CD14-positive monocyte (primary cell): ENCODE measurements around the gene FAM216A. TPM values are rescaled to one million over a fixed set of nuclear protein-coding genes. Genes with fewer than 3 reads are reported as not detected.

Source experiments
- DNase-seq, 3 donors: peaks; one replicate each; pipeline ENCODE4 v3.0.0-alpha.2; 2011 to 2022
- H2AFZ ChIP-seq: 2 replicates; pipeline ENCODE4 v1.6.0; 2012; ENCODE audit warnings: mild to moderate bottlenecking, low read depth, low read length, inconsistent platforms; ENCODE audit not compliant: insufficient read depth, poor library complexity, severe bottlenecking
- H3K27ac ChIP-seq, 2 donors: 1 replicate in 1 of 2; 2 replicates in 1 of 2; pipeline ENCODE4 v1.5.1; 2012 to 2013; ENCODE audit warnings: low read length in 2 of 2, control low read depth in 1 of 2, inconsistent platforms in 1 of 2, low read depth in 1 of 2, mild to moderate bottlenecking in 1 of 2
- H3K27me3 ChIP-seq, 2 donors: one replicate each; pipeline versions ENCODE4 v1.6.0 to v1.6.1; 2011 to 2013; ENCODE audit warnings: low read length in 2 of 2; ENCODE audit not compliant: control insufficient read depth in 2 of 2, insufficient read depth in 2 of 2
- H3K36me3 ChIP-seq, 2 donors: replicated peaks in 1 of 2; 1 replicate in 1 of 2; 2 replicates in 1 of 2; pipeline versions ENCODE4 v1.5.1 to v1.6.1; 2012 to 2013; ENCODE audit warnings: low read length in 2 of 2, control low read depth in 1 of 2, inconsistent platforms in 1 of 2, mild to moderate bottlenecking in 1 of 2; ENCODE audit not compliant: insufficient read depth in 2 of 2, control insufficient read depth in 1 of 2
- H3K4me1 ChIP-seq, 2 donors: 1 replicate in 1 of 2; 2 replicates in 1 of 2; pipeline versions ENCODE4 v1.5.1 to v1.6.1; 2012 to 2013; ENCODE audit warnings: low read length in 2 of 2, control low read depth in 1 of 2, inconsistent platforms in 1 of 2, mild to moderate bottlenecking in 1 of 2, moderate library complexity in 1 of 2; ENCODE audit not compliant: insufficient read depth in 2 of 2, control insufficient read depth in 1 of 2
- H3K4me2 ChIP-seq: replicated peaks from 2 replicates; pipeline ENCODE3; 2012; ENCODE audit warnings: low read length, moderate library complexity, mild to moderate bottlenecking; ENCODE audit not compliant: poor library complexity, severe bottlenecking; ENCODE audit errors: extremely low read depth
- H3K4me3 ChIP-seq, 3 experiments: fragments of 200-600 bp in 1 of 3; sonication (generic) in 1 of 3; replicated peaks in 1 of 3; 1 replicate in 2 of 3; 2 replicates in 1 of 3; pipeline ENCODE4 v1.5.1; 2011 to 2013; ENCODE audit warnings: low read length in 3 of 3, mild to moderate bottlenecking in 3 of 3, control low read depth in 2 of 3, low read depth in 2 of 3, inconsistent platforms in 1 of 3, moderate library complexity in 1 of 3
- H3K79me2 ChIP-seq: 2 replicates; pipeline ENCODE4 v1.6.0; 2012; ENCODE audit warnings: mild to moderate bottlenecking, control low read depth, inconsistent platforms, low read length, moderate library complexity; ENCODE audit not compliant: insufficient read depth
- H3K9ac ChIP-seq: 2 replicates; pipeline ENCODE4 v1.6.0; 2017; ENCODE audit warnings: low read length, mild to moderate bottlenecking; ENCODE audit not compliant: insufficient read depth, poor library complexity, severe bottlenecking
- H3K9me3 ChIP-seq, 2 donors: replicated peaks in 1 of 2; 1 replicate in 1 of 2; 2 replicates in 1 of 2; pipeline versions ENCODE4 v1.5.1 to v1.6.1; 2012 to 2013; ENCODE audit warnings: low read length in 2 of 2, control low read depth in 1 of 2; ENCODE audit not compliant: control insufficient read depth in 1 of 2, insufficient read depth in 1 of 2
- H4K20me1 ChIP-seq: 2 replicates; pipeline ENCODE4 v1.6.0; 2012; ENCODE audit warnings: mild to moderate bottlenecking, low read length, control low read depth, moderate library complexity; ENCODE audit not compliant: insufficient read depth
- H3K27ac Mint-ChIP-seq, 7 donors: one replicate each; pipeline ENCODE4 v1.8.0; 2020; ENCODE audit warnings: mild to moderate bottlenecking in 7 of 7, mixed read lengths in 7 of 7, moderate library complexity in 6 of 7, inconsistent platforms in 2 of 7
- H3K27me3 Mint-ChIP-seq, 3 donors: one replicate each; pipeline ENCODE4 v1.8.0; 2021 to 2022; ENCODE audit warnings: low read depth in 3 of 3, mild to moderate bottlenecking in 3 of 3, mixed read lengths in 3 of 3, moderate library complexity in 3 of 3, inconsistent platforms in 1 of 3
- H3K36me3 Mint-ChIP-seq, 2 donors: one replicate each; pipeline ENCODE4 v1.8.0; 2020; ENCODE audit warnings: mixed read lengths in 2 of 2, inconsistent platforms in 1 of 2, mild to moderate bottlenecking in 1 of 2
- H3K4me1 Mint-ChIP-seq: one replicate; pipeline ENCODE4 v1.8.0; 2020; ENCODE audit warnings: mild to moderate bottlenecking, mixed read lengths
- H3K4me3 Mint-ChIP-seq, 2 donors: one replicate each; pipeline ENCODE4 v1.8.0; 2020; ENCODE audit warnings: mild to moderate bottlenecking in 2 of 2, mixed read lengths in 2 of 2, moderate library complexity in 1 of 2
- H3K9me3 Mint-ChIP-seq, 7 donors: one replicate each; pipeline ENCODE4 v1.8.0; 2020 to 2022; ENCODE audit warnings: mixed read lengths in 7 of 7, mild to moderate bottlenecking in 6 of 7, moderate library complexity in 6 of 7, inconsistent platforms in 2 of 7
- WGBS: methylation state at CpG from one replicate; pipeline ENCODE4 v1.1.5; 2013; ENCODE audit warnings: missing lambda C conversion rate; ENCODE audit not compliant: insufficient coverage; 5-methylcytosine and 5-hydroxymethylcytosine counted together
- intact Hi-C, 2 donors: fragments of 100-400 bp; cut with micrococcal nuclease; formaldehyde crosslinking; loops; one replicate each; pipeline versions ENCODE4 v1.15.0 to v1.15.1; 2023
- polyA plus RNA-seq, 3 donors: library from polyadenylated mRNA; depleted of rRNA in 1 of 3; unstranded in 2 of 3; stranded (reverse) in 1 of 3; fragments of 300-500 nt in 2 of 3; fragments of >200 nt in 1 of 3; fragmentation: Illumina TruSeq in 2 of 3; gene quantifications; 1 replicate in 2 of 3; 2 replicates in 1 of 3; pipeline ENCODE4 v1.2.3, GENCODE V29; 2012 to 2021
- TF ChIP-seq, protein P1 (sequence below): fragments of 200-600 bp; IDR thresholded peaks from one replicate; pipeline ENCODE4 v1.8.0; 2022; ENCODE audit warnings: antibody characterized with exemption, mild to moderate bottlenecking

FAM216A gene
- polyA plus RNA-seq, 3 donors = 5.1 to 10.9 (median 6.2) TPM

DNA sequence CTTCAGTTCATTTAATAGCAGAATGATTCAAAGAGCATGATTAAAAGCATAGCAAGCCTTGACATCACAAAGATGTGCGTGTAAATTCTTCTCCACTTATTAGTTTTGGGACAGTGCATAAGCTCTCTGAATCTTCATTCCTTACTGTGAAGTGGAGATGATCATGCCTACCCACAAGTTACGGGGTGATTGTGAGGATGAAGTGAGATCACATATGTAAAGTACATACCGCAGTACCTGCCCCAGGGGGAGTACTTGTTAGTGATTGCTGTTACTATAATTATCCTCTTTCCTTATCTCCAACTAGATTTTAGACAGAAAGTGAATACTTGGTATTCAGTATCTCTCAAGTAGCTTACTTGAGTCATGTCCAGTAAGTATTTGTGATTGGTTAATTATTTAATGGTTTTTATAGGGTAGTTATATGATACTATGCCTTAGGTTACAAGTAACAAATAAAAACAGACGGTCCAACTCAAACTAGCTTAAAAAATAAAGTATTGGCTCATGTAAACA, 39.5 kb downstream of the FAM216A start:
- WGBS = no CpG with 5 or more reads among the region's 4 CpGs
- Histone ChIP-seq H3K27me3 (no peaks in the 10 kb centered on the region), H4K20me1 (no peaks in the 10 kb centered on the region), H3K4me1 (no peaks in the 10 kb centered on the region), H3K27ac (no peak overlapping the region), H3K36me3 (no peaks in the 10 kb centered on the region), H3K4me2 (no peak overlapping the region), H3K4me3 (no peak overlapping the region), H3K79me2 (peaks cover 3% of the 10 kb centered on the region), H3K9ac (no peak overlapping the region), H2AFZ (no peak overlapping the region), H3K9me3 (no peaks in the 10 kb centered on the region)
- no peak overlapping the region for H3K4me3 Mint-ChIP-seq
- intact Hi-C loops = no loop called here
- no peak for DNase-seq
- no peaks in the 10 kb centered on the region for H3K36me3 Mint-ChIP-seq
- H3K4me1 Mint-ChIP-seq = no peaks in the 10 kb centered on the region
- H3K27ac Mint-ChIP-seq = no peak overlapping the region
- H3K27me3 Mint-ChIP-seq = peaks cover 0 to 2% (median 0%) of the 10 kb centered on the region in 3 donors
- H3K9me3 Mint-ChIP-seq = no peaks in the 10 kb centered on the region
- TF ChIP-seq, protein P1, sequence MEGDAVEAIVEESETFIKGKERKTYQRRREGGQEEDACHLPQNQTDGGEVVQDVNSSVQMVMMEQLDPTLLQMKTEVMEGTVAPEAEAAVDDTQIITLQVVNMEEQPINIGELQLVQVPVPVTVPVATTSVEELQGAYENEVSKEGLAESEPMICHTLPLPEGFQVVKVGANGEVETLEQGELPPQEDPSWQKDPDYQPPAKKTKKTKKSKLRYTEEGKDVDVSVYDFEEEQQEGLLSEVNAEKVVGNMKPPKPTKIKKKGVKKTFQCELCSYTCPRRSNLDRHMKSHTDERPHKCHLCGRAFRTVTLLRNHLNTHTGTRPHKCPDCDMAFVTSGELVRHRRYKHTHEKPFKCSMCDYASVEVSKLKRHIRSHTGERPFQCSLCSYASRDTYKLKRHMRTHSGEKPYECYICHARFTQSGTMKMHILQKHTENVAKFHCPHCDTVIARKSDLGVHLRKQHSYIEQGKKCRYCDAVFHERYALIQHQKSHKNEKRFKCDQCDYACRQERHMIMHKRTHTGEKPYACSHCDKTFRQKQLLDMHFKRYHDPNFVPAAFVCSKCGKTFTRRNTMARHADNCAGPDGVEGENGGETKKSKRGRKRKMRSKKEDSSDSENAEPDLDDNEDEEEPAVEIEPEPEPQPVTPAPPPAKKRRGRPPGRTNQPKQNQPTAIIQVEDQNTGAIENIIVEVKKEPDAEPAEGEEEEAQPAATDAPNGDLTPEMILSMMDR = no peak

DNA sequence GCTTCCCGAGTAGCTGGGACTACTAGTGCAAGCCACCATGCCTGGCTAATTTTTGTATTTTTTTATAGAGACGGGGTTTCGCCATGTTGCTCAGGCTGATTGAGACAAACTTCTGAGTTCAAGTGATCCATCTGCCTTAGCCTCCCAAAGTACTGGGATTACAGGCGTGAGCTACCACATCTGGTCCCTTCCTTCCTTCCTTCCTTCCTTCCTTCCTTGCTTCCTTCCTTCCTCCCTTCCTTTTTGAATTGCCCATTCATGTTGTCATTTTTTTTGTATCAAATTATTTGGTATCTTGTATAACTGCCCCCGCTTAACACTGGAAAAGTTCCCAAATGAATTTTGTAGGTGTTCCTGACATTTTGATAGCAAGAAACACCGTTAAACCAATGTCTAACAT, 45.2 kb downstream of the FAM216A start:
- Histone ChIP-seq H3K9me3 (no peaks in the 10 kb centered on the region), H3K36me3 (no peaks in the 10 kb centered on the region), H3K4me1 (no peaks in the 10 kb centered on the region), H3K4me3 (no peak overlapping the region), H2AFZ (no peak overlapping the region), H3K27ac (no peak overlapping the region), H4K20me1 (no peaks in the 10 kb centered on the region), H3K27me3 (no peaks in the 10 kb centered on the region), H3K4me2 (no peak overlapping the region), H3K9ac (no peak overlapping the region), H3K79me2 (no peaks in the 10 kb centered on the region)
- Mint-ChIP-seq H3K4me1 (peaks cover 2% of the 10 kb centered on the region), H3K9me3 (peaks cover 0 to 1% (median 0%) of the 10 kb centered on the region in 7 donors), H3K27ac (no peak overlapping the region), H3K36me3 (no peaks in the 10 kb centered on the region), H3K4me3 (no peak overlapping the region), H3K27me3 (peaks cover 0 to 2% (median 1%) of the 10 kb centered on the region in 3 donors)
- no peak for DNase-seq
- TF ChIP-seq, protein P1 = no peak
- 67% methylated on average over 3 of the region's 6 CpGs for WGBS
- intact Hi-C loops = loop anchor here in 1 of 2 donors (2.0 kb wide), 1 partner anchor 87 kb away; no protein-coding TSS in a partner anchor
